Measurements from ENCODE around the gene WWC2.
A peak's percentile ranks its signal among the peaks of the same experiment; 100 is the strongest.

Gene WWC2

DNA sequence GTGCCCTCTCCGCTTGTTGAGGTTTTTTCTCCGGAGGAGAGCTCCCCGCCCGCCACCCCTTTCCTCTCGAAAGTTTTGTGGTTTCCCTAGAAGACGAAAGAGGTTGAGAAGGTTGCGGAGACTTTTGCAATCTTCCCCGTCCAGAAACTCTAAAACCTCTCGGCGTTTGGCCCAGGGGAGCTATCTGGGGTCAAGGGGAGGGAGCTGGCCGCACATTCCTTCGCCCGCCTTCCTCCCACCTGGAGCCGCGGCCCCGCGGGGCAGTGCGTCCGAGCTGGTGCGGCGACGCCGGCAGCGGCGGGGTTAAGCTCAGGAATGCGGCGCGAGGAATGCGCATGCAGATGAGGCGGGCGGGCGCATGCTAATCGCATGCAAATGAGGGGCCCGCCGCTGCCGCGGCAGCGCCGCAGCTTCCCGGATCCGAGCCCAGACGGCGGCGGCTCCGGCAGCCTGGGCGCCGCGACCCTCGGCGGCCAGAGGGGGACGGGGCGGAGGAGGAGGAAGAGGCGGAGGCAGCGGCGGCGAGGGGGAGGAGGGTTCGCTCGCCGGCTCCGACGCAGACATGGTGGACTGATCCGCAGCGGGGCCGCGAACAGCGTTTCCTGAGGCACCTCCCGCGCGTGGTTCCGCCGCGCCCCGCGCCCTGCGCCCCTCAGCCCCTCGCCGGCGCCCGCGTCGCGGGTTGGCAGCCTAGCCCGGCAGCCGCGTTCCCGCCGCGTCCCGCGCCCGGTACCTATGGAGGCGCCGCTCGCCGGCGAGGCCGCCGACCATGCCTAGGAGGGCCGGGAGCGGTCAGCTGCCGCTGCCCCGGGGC, at the start of gene WWC2:
TSS of gene WWC2 (plus strand) at position 535 of the 814 bp plus-strand sequence. CDS start at position 770, 235 bp downstream.
- peak; percentile 44 for DNase-seq

DNA sequence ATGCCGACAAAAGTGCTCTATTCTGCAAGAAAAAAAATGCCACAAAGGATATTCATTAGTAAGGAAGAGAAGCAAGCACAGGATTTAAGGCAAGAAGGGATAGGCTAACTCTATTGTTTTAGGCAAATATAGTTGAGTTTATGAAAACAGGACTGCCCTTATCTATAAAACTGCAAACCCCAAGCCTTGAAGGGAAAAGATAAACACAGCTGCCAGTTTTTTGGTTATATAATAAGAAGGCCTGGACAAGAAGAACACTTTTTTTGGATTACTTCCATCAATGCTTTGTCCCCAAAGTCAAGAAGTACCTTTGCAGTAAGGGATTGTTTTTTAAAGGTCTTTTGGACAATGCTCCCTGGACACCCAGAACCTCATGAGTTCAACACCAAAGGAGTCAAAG, 45.4 kb upstream of the WWC2 start:
- no peak for DNase-seq

DNA sequence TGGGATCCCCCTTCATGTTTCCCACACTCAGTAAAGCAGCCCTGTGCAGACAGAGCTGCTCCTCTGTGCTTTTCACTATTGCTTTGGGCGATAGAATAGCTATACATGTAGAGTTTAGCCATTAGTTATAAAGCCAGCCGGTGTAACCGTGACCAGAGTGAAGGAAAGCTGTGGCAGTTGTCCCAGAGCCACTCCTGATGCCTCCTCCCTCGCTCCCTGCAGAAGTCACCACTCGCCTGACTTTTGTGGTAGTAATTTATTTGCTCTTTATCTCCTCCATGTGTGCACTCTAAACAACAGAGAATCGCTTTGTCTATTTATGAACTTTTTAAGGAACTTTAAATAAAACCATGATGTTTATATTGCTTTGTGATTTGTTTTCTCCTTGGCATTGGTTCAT, 41.8 kb upstream of the WWC2 start:
- DNase-seq = no peak

DNA sequence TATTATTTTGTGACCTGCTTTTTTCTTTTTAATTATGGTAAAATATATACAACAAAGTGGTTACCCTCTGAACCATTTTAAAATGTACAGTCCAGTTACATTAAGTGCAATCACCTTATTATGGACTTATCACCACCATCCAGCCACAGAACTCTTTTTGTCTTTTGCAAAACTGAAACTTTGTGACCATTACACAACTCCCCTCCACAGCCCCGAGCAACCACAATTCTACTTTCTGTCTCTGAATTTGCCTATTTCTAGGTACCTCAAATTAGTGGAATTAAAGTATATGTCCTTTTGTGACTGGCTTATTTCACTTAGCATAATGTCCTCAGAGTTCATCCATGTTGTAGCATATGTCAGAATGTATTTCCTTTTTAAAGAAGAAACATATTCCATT, 39.3 kb upstream of the WWC2 start:
- no peak for DNase-seq

DNA sequence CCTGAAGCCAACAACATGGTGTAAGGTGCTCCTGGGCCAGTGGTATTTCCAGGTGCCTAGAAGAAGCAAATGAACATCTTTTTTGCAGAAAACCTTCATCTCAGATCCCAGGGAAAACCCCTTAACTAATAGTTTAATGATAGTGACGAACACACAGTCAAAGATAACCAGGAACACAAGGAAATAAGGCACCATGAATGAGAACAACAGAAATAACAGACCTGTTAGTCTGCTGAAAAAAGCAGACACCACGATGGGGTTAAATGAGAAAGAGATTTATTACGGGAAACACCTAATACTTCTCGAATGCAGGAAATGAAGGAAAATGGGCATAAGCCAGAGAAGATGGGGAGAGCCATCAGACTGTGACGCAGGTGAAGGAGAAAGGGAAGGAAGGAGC, 30.6 kb upstream of the WWC2 start:
- DNase-seq = no peak

DNA sequence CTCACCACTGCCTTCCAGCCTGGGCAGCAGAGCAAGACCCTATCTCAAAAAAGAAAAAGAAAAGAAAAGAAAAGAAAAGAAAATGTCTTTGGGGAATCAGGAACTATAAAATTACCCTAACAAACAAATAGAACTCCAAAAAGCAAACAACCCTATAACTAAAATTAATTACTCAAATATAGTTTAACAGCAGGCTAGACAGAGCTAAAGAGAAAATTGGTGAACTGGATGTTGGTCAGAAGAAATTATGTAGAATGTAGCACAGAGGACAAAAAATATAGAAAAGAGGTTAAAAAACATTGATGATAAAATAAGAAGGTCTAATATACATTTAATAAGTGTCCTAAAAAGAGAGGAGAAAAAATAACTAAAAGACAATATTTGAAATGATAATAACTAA, 27.8 kb upstream of the WWC2 start:
- no peak for DNase-seq

DNA sequence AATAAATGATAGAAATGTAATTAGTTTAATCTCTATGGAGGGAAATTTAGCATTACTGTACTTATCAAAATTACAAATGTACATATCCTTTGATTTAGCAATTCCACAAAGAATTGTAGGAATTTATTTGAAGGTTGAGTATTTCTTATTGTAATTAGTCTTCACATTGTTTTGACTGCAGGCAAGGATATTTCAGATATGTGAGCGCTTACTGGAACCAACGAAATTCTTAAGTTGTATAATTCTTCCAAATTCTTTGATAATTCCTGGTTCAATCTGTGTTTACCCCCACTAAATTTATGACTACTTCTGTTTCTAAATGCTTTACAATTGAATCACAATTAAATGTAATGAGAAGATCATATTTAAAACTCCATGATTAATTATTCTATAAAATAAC, 26.9 kb upstream of the WWC2 start:
- no peak for DNase-seq

DNA sequence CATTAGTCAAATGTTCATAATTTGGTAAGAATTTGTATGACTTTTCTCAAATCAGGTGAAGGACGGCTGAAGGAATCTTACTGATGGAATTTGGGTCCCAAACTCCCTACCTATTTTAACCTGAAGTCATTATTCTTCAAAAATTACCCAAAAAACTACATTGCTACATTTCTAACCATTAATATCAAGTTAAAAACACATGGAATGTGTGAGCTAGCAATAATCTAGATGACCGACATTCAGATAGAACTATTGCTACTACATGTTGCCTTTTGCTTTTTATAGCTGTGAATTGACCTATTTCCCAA, 25.3 kb upstream of the WWC2 start:
- no peak for DNase-seq

DNA sequence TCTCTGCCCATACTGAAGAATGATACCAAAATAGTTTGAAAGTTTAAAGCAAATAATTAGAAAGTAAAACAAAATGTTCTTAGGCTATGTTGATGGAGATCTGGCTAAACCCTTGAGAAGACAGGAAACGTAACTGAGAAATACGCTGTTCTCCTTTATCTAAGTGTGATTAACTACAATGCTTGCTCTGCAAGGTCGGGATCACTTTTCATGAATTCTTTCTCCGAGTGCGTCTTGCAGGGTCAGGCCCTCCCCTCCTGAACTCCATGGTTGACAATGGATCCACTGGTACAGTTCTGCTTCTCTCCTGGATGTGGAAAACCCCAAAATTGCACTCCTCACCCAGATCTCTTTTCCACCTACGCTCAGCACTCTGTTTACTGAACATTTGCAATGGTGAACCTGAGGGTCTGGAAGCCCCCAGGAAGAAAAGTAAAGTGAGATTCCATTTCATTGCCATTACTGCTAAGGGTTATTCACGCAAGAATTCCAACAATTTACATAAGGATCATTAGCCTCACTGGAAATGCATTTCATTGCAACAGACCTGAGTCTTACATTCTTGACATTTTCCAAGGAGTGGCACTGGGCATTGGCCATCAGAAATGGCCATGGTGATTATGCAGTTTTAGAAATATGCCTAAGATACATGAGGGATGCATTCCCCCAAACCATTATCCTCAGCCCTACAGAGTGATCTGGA, 24.6 kb upstream of the WWC2 start:
- DNase-seq = no peak

DNA sequence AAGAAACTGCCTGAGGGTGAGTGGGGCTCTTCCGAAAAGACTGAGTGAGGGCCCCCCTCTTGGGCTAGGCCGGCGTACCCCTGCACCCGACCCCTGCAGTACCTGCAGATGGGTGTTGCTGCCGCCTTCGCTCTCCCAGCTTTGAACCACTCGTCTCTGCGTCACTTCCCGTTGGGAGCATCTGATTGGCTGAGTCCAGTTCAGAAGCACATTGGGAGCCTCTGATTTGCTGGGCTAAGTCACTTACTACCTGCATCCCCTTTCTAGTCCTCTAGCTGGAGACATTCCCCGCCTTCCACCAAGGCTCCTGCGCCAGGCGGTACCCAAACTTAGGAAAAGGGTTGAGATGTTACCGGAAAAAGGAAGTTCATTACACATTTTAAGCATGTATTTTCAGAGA, 20.4 kb upstream of the WWC2 start:
- no peak for DNase-seq

DNA sequence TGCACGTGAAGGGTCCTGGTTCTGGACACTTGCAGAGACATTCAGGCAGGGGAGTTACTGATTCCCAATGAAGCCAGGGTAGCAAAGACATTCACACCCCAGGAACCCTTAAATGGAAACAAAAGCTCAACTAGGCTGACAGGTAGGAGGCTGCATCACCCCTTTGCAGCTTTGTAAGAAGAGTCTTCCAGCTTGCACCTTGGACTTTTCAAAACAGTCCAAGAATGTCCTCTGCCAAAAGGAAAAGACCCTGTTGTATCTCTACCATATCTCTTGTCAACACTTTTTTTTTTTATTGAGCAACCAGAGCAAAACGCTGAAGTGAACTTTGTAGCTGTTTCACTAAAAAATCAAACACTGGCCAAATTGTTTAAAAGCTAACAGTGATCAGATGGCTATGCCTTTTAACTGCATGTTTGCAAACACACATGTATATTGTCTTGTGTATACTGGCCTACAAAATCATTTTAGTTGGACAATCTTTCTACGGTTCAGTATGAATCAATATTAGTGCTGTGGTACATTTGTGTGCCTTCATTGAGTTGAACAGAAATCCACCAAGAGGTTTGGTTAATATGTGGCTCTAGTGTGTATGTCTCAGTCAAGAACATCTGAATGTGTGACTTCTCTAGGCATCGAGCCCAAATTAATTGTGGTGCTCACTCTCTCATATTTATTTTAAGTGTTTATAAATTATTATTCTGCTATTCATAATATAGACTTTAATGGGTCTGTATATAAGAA, 18.5 kb upstream of the WWC2 start:
- DNase-seq = no peak

DNA sequence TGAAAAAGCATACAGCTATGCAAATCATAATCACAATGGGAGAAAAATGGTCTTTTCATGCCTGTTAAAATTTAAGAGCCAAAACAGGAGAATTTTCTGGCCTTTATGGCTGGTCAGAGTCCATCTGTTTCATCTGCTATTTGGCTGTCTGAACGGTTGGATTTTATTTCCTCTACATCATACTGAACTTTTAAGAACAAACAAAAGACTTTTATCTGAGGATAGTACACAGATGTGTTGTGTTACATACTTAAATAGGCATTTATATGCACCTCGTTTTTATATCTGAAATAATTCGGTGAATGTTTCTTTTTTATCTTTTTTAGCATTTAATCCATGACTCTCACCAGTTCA, 18.0 kb upstream of the WWC2 start:
- no peak for DNase-seq

DNA sequence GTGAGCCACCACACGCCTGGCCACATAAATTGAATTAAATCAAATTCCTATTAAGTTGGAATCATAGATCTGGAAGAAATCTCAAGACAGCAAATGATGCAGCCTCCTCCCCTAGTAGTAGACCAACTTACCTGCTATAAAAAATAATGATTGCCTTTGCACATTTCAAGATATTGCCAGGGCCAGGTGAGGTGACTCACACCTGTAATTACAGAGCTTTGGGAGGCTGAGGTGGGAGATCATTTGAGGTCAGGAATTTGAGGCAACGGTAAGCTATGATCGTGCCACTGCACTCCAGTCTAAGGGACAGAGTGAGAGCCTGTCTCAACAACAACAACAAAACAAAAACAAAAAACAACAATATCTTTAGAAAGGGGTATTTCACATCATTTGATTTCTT, 17.0 kb upstream of the WWC2 start:
- no peak for DNase-seq

DNA sequence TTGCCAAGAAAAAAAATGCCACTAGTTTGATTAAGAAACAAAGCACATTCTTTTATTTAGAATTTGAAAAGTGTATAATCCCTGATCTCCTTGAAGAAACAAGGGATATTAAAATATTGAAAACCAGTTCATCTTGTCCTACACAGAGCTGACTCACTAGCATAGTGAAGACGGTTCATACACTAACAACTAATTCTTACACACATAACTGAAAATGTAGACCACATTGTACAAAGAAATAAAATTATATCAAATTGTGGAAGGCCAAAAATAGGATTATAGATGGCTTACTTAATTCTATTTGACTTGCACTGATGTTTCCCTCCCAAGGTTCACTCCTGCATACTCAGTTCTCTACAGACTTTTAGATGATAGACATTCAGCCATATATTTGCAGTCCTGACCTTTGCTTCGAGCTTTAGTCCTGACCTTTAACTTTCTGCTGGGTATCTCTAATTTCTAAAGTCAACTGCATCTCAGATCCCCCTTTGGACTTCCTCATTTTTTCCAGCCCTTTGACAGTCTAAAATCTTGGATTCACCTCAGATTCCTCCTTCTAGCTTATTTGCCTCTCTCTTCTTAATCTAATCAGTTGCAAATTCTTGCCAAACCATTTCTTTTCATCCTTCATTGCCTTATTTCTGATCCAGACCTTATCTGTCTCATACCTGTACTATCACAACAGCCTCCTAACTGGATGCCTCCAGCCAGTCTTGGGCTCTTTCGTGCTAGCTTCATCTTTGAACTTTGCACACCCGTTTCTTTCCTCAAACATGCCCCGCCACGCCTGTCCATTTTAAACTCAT, 4.5 kb upstream of the WWC2 start:
- DNase-seq = no peak

DNA sequence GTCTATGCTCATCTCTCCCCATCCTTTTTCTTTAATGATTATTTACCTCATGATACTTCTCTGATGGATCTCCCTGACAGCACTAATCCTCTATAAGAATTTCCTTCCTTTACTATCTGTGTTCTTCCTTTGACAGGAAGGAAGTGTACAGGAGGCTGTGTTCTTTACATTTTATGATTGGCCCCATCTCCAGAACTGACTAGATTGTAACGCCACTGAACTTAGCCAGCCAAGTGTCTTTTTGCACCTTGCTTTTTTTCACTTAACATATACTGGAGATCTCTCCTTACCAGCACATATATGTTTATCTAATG, 3.9 kb upstream of the WWC2 start:
- DNase-seq = no peak

DNA sequence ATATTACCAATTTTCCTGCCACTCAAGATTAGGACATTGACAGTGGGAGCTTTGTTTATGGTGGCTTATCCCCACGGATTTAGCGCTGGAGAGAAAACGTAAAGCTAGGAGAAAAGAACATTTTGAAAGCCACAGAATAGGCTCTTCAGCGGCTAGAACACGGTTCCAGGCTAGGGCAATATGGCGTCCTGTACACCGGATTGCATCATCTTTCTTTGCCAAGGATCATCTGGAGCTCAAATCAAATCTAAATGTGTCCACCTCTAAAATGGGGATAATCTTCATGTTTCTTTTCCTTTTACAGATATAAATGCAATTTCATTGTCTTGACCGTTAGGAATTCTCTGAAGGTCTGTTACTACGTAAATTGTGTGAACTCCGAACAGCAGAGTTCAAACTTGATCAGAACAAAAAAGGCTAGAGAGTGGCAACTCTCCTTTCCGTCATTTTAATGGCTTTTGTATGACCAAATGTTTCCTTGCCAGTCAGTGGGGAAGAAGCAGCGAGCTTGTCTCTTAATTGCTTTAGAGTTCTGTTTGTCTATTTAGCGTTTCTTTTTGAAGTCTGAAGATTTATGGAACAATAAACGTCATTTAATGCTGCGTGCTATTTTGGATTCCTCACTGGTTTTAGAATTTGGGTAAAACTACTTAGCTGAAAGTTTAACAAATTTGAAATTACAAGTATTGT, 2.6 kb upstream of the WWC2 start:
- no peak for DNase-seq

DNA sequence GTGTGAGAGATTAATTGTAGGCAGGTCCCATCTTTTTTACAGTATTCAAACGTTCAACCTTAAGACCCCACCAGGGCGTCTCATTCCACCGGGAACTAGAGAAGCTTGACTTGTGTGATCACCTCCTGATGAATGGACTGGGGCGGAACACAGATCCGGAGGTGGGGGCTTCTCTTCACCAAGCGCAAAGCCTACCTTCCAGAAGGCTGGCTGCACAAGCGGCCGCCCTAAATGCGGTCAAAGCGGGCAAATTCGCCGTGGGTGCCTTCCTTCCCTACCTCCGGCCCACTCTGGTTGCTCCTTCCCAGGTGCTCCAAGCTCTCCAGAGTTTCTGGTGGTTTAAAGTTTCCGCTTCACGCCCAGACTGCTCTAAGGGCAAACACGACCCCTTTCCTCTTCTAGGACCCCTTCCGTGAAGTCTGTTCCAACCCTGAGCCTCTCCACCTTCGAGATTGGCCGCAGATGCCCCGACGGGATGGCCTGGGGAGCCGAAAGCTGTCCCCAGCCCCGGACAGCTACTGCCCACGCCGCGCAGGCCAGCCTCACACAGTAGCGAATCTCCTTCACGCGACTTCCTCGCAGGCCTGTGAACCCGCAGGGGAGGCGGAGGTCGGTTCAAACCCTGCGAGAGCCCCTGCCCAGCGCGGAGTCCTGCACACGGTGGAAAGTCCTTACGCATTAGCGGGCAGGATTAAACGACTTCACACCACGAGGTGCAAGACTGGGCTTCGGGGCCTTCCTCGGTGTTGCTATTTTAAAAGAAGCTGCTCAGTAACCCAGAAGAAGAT, 1.6 kb upstream of the WWC2 start:
- no peak for DNase-seq

DNA sequence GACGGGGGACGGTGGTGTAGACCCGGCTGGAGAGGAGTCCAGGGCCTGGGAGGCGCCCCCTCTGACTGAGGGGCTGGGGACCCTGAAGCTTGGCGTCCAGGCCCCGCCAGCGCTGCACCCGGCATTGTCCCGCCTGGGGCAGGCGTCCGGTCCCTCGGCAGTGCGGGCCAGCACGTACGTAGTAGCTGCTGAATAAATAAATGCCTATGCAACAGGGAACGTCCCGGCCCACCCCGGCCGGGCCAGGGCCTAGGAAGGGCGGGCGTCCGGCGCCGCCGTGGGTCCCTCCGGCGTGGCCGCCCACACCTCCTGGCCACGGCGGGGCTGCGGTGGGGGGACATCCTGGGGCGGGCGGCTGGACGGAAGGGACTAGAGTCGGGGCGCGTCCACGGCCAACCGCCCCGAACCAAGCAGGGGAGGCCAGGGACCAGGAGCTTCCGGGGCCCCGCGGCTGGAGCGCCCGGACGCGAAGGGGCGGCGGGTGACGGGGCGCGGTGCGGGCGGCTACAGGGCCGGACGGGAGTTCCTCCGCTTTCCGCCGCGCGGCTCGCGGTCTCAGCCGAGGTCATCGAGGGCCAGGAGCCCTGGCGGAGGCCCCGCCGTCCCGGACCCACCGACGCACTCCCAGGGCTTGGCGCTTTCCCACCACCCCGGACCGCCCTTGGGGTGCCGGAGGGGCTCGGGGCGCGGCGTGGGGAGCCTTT, 886 bp upstream of the WWC2 start:
- no peak for DNase-seq

DNA sequence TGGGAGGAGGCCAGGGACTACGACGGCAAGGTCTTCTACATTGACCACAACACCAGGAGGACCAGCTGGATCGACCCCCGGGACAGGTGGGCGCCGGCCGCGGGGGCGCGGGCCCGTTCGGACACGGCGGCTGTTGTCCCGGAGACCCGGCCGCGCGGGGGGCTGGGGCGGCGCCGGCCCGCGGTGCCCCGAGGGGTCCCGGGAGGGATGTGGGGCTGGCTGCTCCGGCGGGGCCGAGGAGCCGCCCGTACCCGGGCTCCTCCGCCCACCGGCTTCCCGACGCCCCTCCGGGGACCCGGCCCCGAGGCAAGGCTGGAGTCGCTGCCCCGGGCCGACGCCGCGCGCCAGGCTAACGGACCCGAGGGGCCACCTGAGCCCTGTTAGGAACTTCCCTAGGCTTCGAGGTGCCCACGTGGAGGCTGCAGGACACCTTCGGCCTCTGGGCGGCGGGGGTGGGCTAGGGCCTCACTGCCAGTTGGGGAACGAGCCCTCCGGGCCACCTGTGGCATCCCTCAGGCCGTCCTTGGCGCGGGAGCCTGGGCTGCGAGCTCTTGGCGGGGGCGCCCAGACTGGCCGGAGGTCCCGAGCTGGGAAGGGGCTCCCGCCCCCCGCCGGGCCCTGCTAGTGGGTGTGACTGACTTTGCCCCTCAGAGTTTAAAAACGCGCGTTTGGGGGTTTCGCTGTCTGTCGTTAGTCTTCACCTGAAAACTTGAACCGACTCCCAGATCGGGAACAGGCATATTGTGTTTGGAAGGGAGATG, 660 bp downstream of the WWC2 start:
- peak; percentile 1 for DNase-seq

DNA sequence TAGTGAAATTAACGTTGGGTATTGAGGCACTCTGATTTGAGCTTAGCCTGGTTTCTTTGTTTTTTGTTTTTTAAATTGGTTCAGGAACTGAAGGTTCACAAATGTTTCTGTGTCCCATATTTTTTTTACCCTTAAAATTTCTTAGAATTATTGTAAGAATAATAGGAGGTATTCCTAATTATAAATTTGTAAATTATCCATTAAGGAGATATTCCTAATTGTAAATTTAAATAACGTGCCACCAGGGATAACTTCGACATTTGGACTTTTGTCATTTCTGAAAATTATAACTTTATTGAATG, 1.2 kb downstream of the WWC2 start:
- DNase-seq = no peak

DNA sequence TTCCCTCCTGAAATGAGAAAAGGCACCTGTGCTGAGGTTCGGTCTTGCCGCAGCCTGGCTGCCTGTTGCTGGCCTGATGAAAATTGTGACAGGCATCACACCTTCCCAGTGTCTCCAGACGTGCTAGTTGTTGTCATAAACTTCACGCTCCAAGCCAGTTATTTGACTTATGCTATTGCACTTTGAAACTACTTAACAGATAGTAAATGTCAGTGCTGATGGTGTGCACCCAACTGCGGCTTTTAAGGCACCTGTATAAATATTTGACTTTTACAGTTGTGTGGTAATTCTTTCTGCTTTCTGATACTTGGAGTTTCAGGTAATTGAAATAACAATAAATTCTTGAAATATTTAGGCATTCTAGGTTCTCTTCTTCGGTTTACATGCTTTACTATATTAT, 1.8 kb downstream of the WWC2 start:
- DNase-seq = no peak

Data from NCI-H1105 treated with DMSO at 0.1 percent for 48 hours (cell line).